SU-DHL-6 (cell line): ENCODE measurements around the gene NUPR1.
"Not testable (repeated sequence)": the region's sequence is repeated elsewhere in the genome, so short reads cannot be mapped to it uniquely, and the experiment has no call there.

Experiments
- H2AFZ ChIP-seq: fragments of 200-600 bp; sonication (generic); 2 replicates; pipeline ENCODE4 v1.6.1; 2014; ENCODE audit warnings: low read depth, mild to moderate bottlenecking, moderate library complexity, mixed read lengths, antibody characterized with exemption, low read length; ENCODE audit not compliant: severe bottlenecking
- H3F3A ChIP-seq: fragments of 200-600 bp; shearing (Covaris generic); 2 replicates; pipeline ENCODE4 v1.6.0; 2016; ENCODE audit warnings: antibody characterized with exemption, mild to moderate bottlenecking; ENCODE audit not compliant: insufficient read depth
- H3K27ac ChIP-seq: fragments of 200-600 bp; sonication (generic); 2 replicates; pipeline ENCODE4 v1.5.1; 2016; ENCODE audit warnings: low read depth, mild to moderate bottlenecking, low read length, moderate library complexity, mixed read lengths
- H3K27me3 ChIP-seq: fragments of 200-600 bp; sonication (generic), shearing (Covaris generic); 2 replicates; pipeline ENCODE4 v1.6.0; 2014; ENCODE audit warnings: mild to moderate bottlenecking, low read length
- H3K36me3 ChIP-seq: fragments of 200-600 bp; sonication (generic); 2 replicates; pipeline ENCODE4 v1.6.1; 2014; ENCODE audit warnings: mild to moderate bottlenecking, low read length, mixed read lengths
- H3K4me2 ChIP-seq: fragments of 300-600, 200-600 bp; shearing (Covaris generic), sonication (generic); 2 replicates; pipeline ENCODE4 v1.6.0; 2014; ENCODE audit warnings: low read length, low read depth, mild to moderate bottlenecking; ENCODE audit not compliant: poor library complexity, severe bottlenecking
- H3K4me3 ChIP-seq: fragments of 200-600 bp; sonication (generic); 2 replicates; pipeline ENCODE4 v1.5.1; 2014; ENCODE audit warnings: antibody characterized with exemption, low read length, mild to moderate bottlenecking, mixed read lengths; ENCODE audit not compliant: insufficient read depth, poor library complexity, severe bottlenecking
- H3K79me2 ChIP-seq: fragments of 200-600 bp; sonication (generic); 2 replicates; pipeline ENCODE4 v1.6.1; 2014; ENCODE audit warnings: mild to moderate bottlenecking, low read length, moderate library complexity; ENCODE audit not compliant: insufficient read depth
- H3K9ac ChIP-seq: fragments of 200-600 bp; sonication (generic); 2 replicates; pipeline ENCODE4 v1.7.0; 2014; ENCODE audit warnings: mild to moderate bottlenecking, low read length
- H3K9me2 ChIP-seq: fragments of 200-600 bp; sonication (generic); replicated peaks from 2 replicates; pipeline ENCODE4 v1.6.1; 2014; ENCODE audit warnings: low read length; ENCODE audit not compliant: insufficient read depth
- H3K9me3 ChIP-seq: fragments of 200-600 bp; sonication (generic); 2 replicates; pipeline ENCODE4 v1.6.1; 2014; ENCODE audit warnings: low read length, mixed read lengths; ENCODE audit not compliant: insufficient read depth
- H4K20me1 ChIP-seq: fragments of 200-600 bp; sonication (generic); 2 replicates; pipeline ENCODE4 v1.6.1; 2014; ENCODE audit warnings: low read depth, mild to moderate bottlenecking, antibody characterized with exemption, low read length, moderate library complexity, mixed read lengths
- CTCF ChIP-seq: fragments of 200-600 bp; sonication (generic); IDR thresholded peaks from one replicate; pipeline ENCODE4 v1.5.1; 2017; ENCODE audit warnings: antibody characterized with exemption, mild to moderate bottlenecking, low read length, moderate library complexity; ENCODE audit not compliant: insufficient read depth, poor library complexity, severe bottlenecking
- EZH2phosphoT487 ChIP-seq: fragments of 200-600 bp; sonication (generic), shearing (Covaris generic); conservative IDR thresholded peaks from 2 replicates; pipeline ENCODE4 v1.6.1; 2018; ENCODE audit warnings: mild to moderate bottlenecking, antibody characterized with exemption, low read length, moderate library complexity, mixed read lengths

NUPR1 gene

GRCh38 chr16:28491230-28491969 lies 47.4 kb downstream of the NUPR1 start:
- no peaks in the 10 kb centered on the region for H3K9me2 ChIP-seq
- peak overlapping the region; percentile 83 for H3K27ac ChIP-seq
- 0 out of 2 replicates have a peak, but pooled peaks cover 7% of the 10 kb centered on the region for H3F3A ChIP-seq
- peak overlapping the region; percentile 70 for H3K4me2 ChIP-seq
- no peaks in the 10 kb centered on the region for H3K27me3 ChIP-seq
- no peaks in the 10 kb centered on the region for H3K9me3 ChIP-seq
- TF ChIP-seq CTCF (no peak), EZH2phosphoT487 (no peak)
- no peaks in the 10 kb centered on the region for H4K20me1 ChIP-seq
- H2AFZ ChIP-seq, result peak overlapping the region; percentile 91
- H3K36me3 ChIP-seq, result no peaks in the 10 kb centered on the region
- H3K4me3 ChIP-seq, result peak overlapping the region; percentile 96
- H3K9ac ChIP-seq, result peak overlapping the region; percentile 89
- peaks cover 4% of the 10 kb centered on the region; the same call in 1 of the 2 replicates for H3K79me2 ChIP-seq

- Histone ChIP-seq H3F3A (no peaks in the 10 kb centered on the region), H3K36me3 (no peaks in the 10 kb centered on the region), H3K79me2 (peaks cover under 1% of the 10 kb centered on the region; the same call in 1 of the 2 replicates), H3K9me2 (no peaks in the 10 kb centered on the region), H3K27ac (no peak overlapping the region), H3K4me3 (no peak overlapping the region), H3K27me3 (no peaks in the 10 kb centered on the region), H2AFZ (no peak overlapping the region), H3K9me3 (no peaks in the 10 kb centered on the region), H3K4me2 (no peak overlapping the region), H3K9ac (no peak overlapping the region), H4K20me1 (no peaks in the 10 kb centered on the region)
- TF ChIP-seq CTCF (no peak), EZH2phosphoT487 (no peak)
These were observed 52.5 kb downstream of the NUPR1 start for GRCh38 chr16:28486266-28486665.

DNA sequence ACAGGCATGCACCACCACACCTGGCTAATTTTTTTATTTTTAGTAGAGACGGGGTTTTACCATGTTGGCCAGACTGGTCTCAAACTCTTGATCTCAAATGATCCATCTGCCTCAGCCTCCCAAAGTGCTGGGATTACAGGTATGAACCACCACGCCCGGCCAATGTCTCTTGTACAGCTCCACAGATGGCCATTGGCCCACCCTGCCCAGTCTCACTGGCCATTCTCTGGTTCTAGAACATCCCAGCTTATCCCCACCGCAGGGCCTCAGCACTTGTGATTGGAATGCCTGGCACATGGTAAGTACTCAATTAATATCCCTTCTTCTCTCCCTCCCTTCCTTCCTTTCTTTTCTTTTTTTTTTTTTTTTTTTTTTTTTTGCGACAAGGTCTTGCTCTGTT lies 55.4 kb downstream of the NUPR1 start:
- H3K79me2 ChIP-seq, H3K9me2 ChIP-seq, H2AFZ ChIP-seq, H3K27me3 ChIP-seq, H3K4me2 ChIP-seq, H3K9me3 ChIP-seq, H3K9ac ChIP-seq, H3K36me3 ChIP-seq, H3K4me3 ChIP-seq, H3F3A ChIP-seq, H3K27ac ChIP-seq, H4K20me1 ChIP-seq: not testable (repeated sequence)
